Measurements from ENCODE around the gene AOPEP. TPM values are rescaled to one million over a fixed set of nuclear protein-coding genes. Genes with fewer than 3 reads are reported as not detected.
A peak's percentile ranks its signal among the peaks of the same experiment; 100 is the strongest.

The AOPEP gene
- total RNA-seq, 1 donor from 2014 or later: 305 TPM

DNA sequence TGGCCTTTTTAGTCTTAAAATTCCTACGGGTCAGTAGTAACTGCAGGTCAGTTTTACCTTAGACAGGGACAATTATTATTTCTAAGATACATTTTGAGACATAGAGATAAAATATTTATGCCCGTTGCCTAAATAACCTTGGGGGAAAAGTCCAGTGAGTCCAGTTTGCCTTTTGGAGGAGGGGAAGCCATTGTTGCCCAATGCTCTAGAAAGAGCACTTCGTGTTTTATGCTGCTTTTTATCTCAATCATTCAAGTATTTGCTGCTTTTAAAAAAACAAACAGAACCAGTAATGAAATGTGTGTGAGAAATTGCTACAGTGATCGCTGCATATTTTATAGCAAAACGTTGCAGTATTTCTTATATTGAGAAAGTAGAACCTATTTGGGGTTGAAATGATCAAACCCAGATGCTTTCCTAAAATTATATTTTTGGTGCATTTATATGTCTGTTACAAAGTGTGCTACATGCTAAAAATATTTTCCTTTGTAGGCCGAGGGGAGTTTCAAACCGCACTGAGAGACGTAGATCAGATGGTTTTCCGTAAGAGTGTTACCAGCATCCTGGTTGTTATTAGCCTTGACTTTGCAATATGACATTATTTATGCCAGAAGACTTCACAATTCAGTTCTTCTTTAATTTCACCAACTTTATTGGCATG lies 266.8 kb downstream of the AOPEP start:
- Histone ChIP-seq H3K9me3 (no peaks in the 10 kb centered on the region), H3K36me3 (no peaks in the 10 kb centered on the region), H3K27me3 (no peaks in the 10 kb centered on the region), H3K4me3 (no peak overlapping the region), H3K4me1 (peaks cover 17% of the 10 kb centered on the region), H3K27ac (peak overlapping the region; percentile 69)
- no peak for DNase-seq (ENCODE audit: extremely low spot score in 2 of 2)
- no peak for TF ChIP-seq POLR2A (IDR thresholded peaks at IDR 0.05)
- TF ChIP-seq, protein P1, sequence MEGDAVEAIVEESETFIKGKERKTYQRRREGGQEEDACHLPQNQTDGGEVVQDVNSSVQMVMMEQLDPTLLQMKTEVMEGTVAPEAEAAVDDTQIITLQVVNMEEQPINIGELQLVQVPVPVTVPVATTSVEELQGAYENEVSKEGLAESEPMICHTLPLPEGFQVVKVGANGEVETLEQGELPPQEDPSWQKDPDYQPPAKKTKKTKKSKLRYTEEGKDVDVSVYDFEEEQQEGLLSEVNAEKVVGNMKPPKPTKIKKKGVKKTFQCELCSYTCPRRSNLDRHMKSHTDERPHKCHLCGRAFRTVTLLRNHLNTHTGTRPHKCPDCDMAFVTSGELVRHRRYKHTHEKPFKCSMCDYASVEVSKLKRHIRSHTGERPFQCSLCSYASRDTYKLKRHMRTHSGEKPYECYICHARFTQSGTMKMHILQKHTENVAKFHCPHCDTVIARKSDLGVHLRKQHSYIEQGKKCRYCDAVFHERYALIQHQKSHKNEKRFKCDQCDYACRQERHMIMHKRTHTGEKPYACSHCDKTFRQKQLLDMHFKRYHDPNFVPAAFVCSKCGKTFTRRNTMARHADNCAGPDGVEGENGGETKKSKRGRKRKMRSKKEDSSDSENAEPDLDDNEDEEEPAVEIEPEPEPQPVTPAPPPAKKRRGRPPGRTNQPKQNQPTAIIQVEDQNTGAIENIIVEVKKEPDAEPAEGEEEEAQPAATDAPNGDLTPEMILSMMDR (IDR thresholded peaks at IDR 0.05): no peak
- peak in 1 of 2 donors; percentile 24 for TF ChIP-seq POLR2AphosphoS5 (IDR thresholded peaks at IDR 0.05; ENCODE audit: insufficient read depth in 1 of 2, low read depth in 1 of 2)
- intact Hi-C loops (cut with DNase I): no loop called here

DNA sequence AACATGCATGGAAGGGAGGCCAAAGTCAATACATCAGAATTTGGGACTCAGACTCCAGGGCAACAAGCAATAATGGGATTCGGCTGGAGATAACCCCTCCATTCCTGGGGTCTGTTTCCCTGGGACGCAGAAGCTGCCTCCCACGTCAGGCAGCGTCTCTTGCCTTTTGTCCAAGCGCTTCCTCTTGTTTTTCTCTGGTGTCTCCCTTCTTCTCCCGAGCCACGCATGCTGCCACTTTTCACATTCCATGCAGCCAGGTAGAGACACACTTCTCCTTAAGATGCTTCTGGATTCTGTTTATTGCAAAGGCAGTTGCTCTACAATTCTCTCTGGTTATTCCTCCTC lies 267.3 kb downstream of the AOPEP start:
- Histone ChIP-seq H3K27ac (peak overlapping the region; percentile 69), H3K4me1 (peaks cover 17% of the 10 kb centered on the region), H3K9me3 (no peaks in the 10 kb centered on the region), H3K27me3 (no peaks in the 10 kb centered on the region), H3K36me3 (no peaks in the 10 kb centered on the region), H3K4me3 (no peak overlapping the region)
- intact Hi-C loops (cut with DNase I): no loop called here
- DNase-seq (ENCODE audit: extremely low spot score in 2 of 2): peak in 1 of 2 donors; percentile 83
- TF ChIP-seq POLR2AphosphoS5 (IDR thresholded peaks at IDR 0.05; ENCODE audit: insufficient read depth in 1 of 2, low read depth in 1 of 2) (no peak), POLR2A (IDR thresholded peaks at IDR 0.05) (no peak)
- TF ChIP-seq, protein P1 (IDR thresholded peaks at IDR 0.05): no peak

DNA sequence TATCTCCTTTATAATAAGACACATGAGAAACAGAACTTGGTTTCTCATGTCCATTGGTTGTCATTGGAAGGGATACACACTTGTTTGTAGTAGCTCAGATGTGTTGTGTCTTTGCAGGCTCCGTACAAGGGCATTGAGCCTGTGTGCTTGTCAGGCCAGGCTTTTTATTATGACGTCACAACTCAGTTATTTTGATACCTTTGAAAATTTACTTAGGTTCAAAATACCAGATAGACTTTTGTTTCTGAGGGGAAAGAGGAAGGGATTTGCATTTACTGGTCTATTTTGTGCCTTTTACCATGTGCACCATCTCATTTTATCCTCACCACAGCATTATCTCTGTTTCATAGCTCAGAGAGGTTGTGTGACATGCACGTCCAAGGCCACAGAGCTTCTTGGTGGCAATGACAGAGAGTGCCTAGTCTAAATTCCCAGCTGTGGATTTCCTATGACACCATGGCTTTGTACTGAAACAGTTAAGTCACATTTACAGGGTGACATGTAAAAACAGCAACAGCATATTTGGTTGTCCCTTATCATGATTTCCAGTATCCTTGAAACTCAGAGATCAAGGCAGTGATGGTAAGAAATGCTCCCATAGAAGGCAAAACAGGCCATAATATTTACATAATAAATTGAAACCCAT lies 268.7 kb downstream of the AOPEP start:
- no peak for DNase-seq (ENCODE audit: extremely low spot score in 2 of 2)
- intact Hi-C loops (cut with DNase I): no loop called here

DNA sequence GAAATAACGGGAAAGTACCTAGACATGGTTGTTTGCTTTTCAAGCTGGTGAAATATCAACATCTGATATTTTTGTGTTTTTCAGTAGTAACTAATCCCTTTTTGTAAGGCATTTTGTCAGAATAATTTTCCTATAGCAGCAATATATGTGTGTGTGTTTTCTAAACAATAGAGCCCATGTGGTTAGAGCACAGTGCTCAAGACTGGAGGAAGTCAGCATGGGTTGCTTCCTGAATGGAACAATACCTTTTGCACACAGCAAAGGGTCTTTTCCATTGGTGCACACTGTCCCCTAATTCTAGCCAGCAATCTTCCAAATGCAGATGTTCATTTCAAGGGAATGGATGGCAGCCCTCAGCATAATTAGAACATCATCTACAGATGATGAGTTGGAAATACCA lies 270.1 kb downstream of the AOPEP start:
- H3K27ac ChIP-seq: peak overlapping the region; percentile 69
- intact Hi-C loops (cut with DNase I): no loop called here
- no peak for TF ChIP-seq POLR2AphosphoS5 (IDR thresholded peaks at IDR 0.05; ENCODE audit: insufficient read depth in 1 of 2, low read depth in 1 of 2)
- TF ChIP-seq, protein P1 (IDR thresholded peaks at IDR 0.05): no peak
- no peak for DNase-seq (ENCODE audit: extremely low spot score in 2 of 2)
- peaks cover 36% of the 10 kb centered on the region for H3K4me1 ChIP-seq
- H3K27me3 ChIP-seq: no peaks in the 10 kb centered on the region
- no peaks in the 10 kb centered on the region for H3K9me3 ChIP-seq
- H3K4me3 ChIP-seq: no peak overlapping the region
- H3K36me3 ChIP-seq: no peaks in the 10 kb centered on the region

More for the DNA sequence above, 268.7 kb downstream of the AOPEP start:
- peaks cover 24% of the 10 kb centered on the region for H3K4me1 ChIP-seq
- H3K27me3 ChIP-seq: no peaks in the 10 kb centered on the region
- no peak overlapping the region for H3K4me3 ChIP-seq
- H3K27ac ChIP-seq: peak overlapping the region; percentile 69
- H3K9me3 ChIP-seq: no peaks in the 10 kb centered on the region
- no peaks in the 10 kb centered on the region for H3K36me3 ChIP-seq
- TF ChIP-seq POLR2AphosphoS5 (IDR thresholded peaks at IDR 0.05; ENCODE audit: insufficient read depth in 1 of 2, low read depth in 1 of 2) (no peak), POLR2A (IDR thresholded peaks at IDR 0.05) (no peak)
- TF ChIP-seq, protein P1 (IDR thresholded peaks at IDR 0.05): no peak

DNA sequence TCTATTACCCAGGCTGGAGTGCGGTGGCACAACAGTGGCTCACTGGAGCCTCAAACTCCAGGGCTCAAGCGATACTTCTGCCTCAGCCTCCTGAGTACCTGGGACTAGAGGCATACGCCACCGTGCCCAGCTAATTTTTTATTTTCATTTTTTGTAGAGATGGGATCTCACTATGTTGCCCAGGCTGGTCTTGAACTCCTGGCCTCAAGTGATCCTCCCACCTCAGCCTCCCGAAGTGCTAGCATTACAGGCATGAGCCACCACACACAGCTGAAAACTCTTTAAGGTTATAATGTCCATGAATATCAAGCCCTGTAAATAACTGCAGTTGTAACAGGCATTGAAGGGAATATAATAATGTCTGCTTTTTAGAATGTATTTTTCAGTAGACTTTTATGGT lies 271.2 kb downstream of the AOPEP start:
- intact Hi-C loops (cut with DNase I): no loop called here
- Histone ChIP-seq H3K4me3 (no peak overlapping the region), H3K27ac (peak overlapping the region; percentile 69), H3K4me1 (peaks cover 44% of the 10 kb centered on the region), H3K9me3 (no peaks in the 10 kb centered on the region), H3K27me3 (no peaks in the 10 kb centered on the region), H3K36me3 (no peaks in the 10 kb centered on the region)
- DNase-seq (ENCODE audit: extremely low spot score in 2 of 2): no peak
- TF ChIP-seq POLR2A (IDR thresholded peaks at IDR 0.05): no peak
- TF ChIP-seq, protein P1 (IDR thresholded peaks at IDR 0.05): no peak
- no peak for TF ChIP-seq POLR2AphosphoS5 (IDR thresholded peaks at IDR 0.05; ENCODE audit: insufficient read depth in 1 of 2, low read depth in 1 of 2)
